Ishikawa (cell line): ENCODE measurements around the gene CBX2.

Experiments used
- CEBPB ChIP-seq: IDR thresholded peaks from 2 replicates; pipeline ENCODE4 v1.6.1; 2012
- CREB1 ChIP-seq: IDR thresholded peaks from 2 replicates; pipeline ENCODE4 v1.6.1; 2012; ENCODE audit warnings: low read depth
- EGR1 ChIP-seq: IDR thresholded peaks from 2 replicates; pipeline ENCODE4 v1.6.1; 2012
- EP300 ChIP-seq: IDR thresholded peaks from 2 replicates; pipeline ENCODE4 v1.6.1; 2012; ENCODE audit warnings: borderline replicate concordance
- FOXM1 ChIP-seq: IDR thresholded peaks from 2 replicates; pipeline ENCODE4 v1.6.1; 2012; ENCODE audit warnings: low read depth, borderline replicate concordance
- MAX ChIP-seq: IDR thresholded peaks from 2 replicates; pipeline ENCODE4 v1.6.1; 2012
- NFIC ChIP-seq: IDR thresholded peaks from 2 replicates; pipeline ENCODE4 v1.6.1; 2012
- REST ChIP-seq: IDR thresholded peaks from 2 replicates; pipeline ENCODE4 v1.6.1; 2012; ENCODE audit warnings: low read depth, mild to moderate bottlenecking
- TAF1 ChIP-seq: IDR thresholded peaks from 2 replicates; pipeline ENCODE4 v1.6.1; 2012; ENCODE audit warnings: low read depth, mild to moderate bottlenecking
- TEAD4 ChIP-seq: IDR thresholded peaks from 2 replicates; pipeline ENCODE4 v1.6.1; 2012
- USF1 ChIP-seq: IDR thresholded peaks from 2 replicates; pipeline ENCODE4 v1.6.1; 2012
- YY1 ChIP-seq: IDR thresholded peaks from 2 replicates; pipeline ENCODE4 v1.6.1; 2012; ENCODE audit warnings: low read depth

- no peak for TF ChIP-seq TEAD4
- no peak for TF ChIP-seq NFIC
- TF ChIP-seq CEBPB, result no peak
- no peak for TF ChIP-seq EGR1
- TF ChIP-seq TAF1, result no peak
- no peak for TF ChIP-seq YY1
- no peak for TF ChIP-seq FOXM1
- TF ChIP-seq CREB1, result no peak
- TF ChIP-seq REST, result no peak
- no peak for TF ChIP-seq MAX
- no peak for TF ChIP-seq EP300
- TF ChIP-seq USF1, result no peak
These were observed 19.7 kb upstream of the CBX2 start for GRCh38 chr17:79758271-79758670.
